Measurements from ENCODE around the gene SOX6. TPM values are rescaled to one million over a fixed set of nuclear protein-coding genes. Genes with fewer than 3 reads are reported as not detected.
A peak's percentile ranks its signal among the peaks of the same experiment; 100 is the strongest.
"Not testable (repeated sequence)": the region's sequence is repeated elsewhere in the genome, so short reads cannot be mapped to it uniquely, and the experiment has no call there.

The SOX6 gene
- polyA plus RNA-seq, 1 donor: 44.1 TPM

DNA sequence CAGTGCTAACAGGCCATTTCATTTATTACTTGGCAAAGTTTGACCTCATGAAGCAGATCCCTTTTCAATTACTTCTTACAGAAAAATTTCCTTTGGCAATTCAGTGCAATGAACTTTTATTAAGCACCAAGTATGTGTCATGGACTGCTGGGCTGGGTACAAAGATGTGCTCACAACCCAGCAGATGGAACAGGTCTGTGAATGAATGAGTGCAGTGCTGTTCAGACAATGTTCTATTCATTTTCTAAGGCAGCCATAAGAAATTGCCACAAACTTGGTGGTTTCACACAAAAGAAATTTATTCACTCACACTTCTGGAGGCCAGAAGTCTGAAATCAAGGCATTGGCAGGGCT, 428.5 kb downstream of the SOX6 start:
- Histone ChIP-seq H3K36me3 (ENCODE audit: control insufficient read depth, insufficient read depth, low read length) (no peaks in the 10 kb centered on the region), H3K4me1 (ENCODE audit: control insufficient read depth, insufficient read depth, low read length) (no peaks in the 10 kb centered on the region), H3K27ac (ENCODE audit: low read length) (no peak overlapping the region), H3K27me3 (ENCODE audit: control insufficient read depth, insufficient read depth, low read length) (no peaks in the 10 kb centered on the region), H3K9me3 (ENCODE audit: control insufficient read depth, low read depth, low read length) (no peaks in the 10 kb centered on the region), H3K4me3 (ENCODE audit: low read length) (no peak overlapping the region)
- DNase-seq: peak in 1 of 2 donors; percentile 11

DNA sequence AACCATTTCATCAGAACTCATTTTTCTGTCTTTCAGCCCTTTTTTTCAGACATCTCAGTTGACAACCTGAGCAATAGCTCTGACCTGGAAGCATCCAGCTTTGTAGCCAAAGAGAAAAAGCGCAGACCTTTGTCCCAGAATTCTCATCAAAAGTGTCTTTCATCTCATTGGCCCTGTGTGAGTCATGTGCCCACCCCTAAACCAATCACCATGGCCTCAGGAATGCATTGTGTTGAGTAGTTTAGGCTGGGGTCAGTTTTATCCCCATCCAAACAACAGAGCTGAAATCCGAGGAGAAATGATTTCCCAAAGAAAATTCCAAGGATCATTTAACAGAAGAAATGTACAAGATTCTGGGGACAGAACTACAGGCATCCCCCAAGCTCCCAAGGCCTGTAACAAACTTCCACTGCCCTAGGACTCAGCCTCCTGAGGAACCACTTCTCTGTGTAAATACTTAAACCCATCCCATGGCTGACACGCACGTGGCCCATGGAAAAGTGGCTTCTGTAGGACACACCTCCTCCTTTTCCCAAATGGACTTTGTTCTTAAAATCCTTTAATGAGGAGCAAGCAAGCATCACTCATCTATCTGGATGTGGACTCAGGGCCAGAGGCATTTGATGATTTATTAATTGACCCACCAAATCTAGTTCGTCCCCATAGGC, 429.0 kb downstream of the SOX6 start:
- WGBS (ENCODE audit: insufficient coverage, low lambda C conversion rate): no CpG with 5 or more reads among the region's 5 CpGs
- peak; percentile 20 to 55 for DNase-seq
- no peaks in the 10 kb centered on the region for H3K9me3 ChIP-seq (ENCODE audit: control insufficient read depth, low read depth, low read length)
- H3K27me3 ChIP-seq (ENCODE audit: control insufficient read depth, insufficient read depth, low read length): no peaks in the 10 kb centered on the region
- H3K36me3 ChIP-seq (ENCODE audit: control insufficient read depth, insufficient read depth, low read length): no peaks in the 10 kb centered on the region
- no peaks in the 10 kb centered on the region for H3K4me1 ChIP-seq (ENCODE audit: control insufficient read depth, insufficient read depth, low read length)
- no peak overlapping the region for H3K4me3 ChIP-seq (ENCODE audit: low read length)
- H3K27ac ChIP-seq (ENCODE audit: low read length): no peak overlapping the region

DNA sequence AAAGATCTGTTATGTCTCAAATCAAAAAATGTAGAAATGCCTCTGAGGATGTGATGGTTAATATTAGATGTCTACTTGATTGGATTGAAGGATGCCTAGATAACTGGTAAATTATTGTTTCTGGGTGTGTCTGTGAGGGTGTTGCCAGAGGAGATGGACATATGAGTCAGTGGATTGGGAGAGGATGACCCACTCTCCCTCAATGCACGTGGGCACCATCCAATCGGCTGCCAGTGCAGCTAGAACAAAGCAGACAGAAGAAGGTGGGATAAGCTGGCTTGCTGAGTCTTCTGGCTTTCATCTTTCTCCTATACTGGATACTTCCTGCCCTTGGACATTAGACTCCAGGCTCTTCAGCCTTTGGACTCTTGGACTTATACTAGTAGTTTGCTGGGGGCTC, 430.3 kb downstream of the SOX6 start:
- DNase-seq: no peak
- no peaks in the 10 kb centered on the region for H3K4me1 ChIP-seq (ENCODE audit: control insufficient read depth, insufficient read depth, low read length)
- H3K36me3 ChIP-seq (ENCODE audit: control insufficient read depth, insufficient read depth, low read length): no peaks in the 10 kb centered on the region
- no CpG with 5 or more reads among the region's 2 CpGs for WGBS (ENCODE audit: insufficient coverage, low lambda C conversion rate)
- H3K27ac ChIP-seq (ENCODE audit: low read length): no peak overlapping the region
- H3K9me3 ChIP-seq (ENCODE audit: control insufficient read depth, low read depth, low read length): no peaks in the 10 kb centered on the region
- H3K4me3 ChIP-seq (ENCODE audit: low read length): no peak overlapping the region
- no peaks in the 10 kb centered on the region for H3K27me3 ChIP-seq (ENCODE audit: control insufficient read depth, insufficient read depth, low read length)

DNA sequence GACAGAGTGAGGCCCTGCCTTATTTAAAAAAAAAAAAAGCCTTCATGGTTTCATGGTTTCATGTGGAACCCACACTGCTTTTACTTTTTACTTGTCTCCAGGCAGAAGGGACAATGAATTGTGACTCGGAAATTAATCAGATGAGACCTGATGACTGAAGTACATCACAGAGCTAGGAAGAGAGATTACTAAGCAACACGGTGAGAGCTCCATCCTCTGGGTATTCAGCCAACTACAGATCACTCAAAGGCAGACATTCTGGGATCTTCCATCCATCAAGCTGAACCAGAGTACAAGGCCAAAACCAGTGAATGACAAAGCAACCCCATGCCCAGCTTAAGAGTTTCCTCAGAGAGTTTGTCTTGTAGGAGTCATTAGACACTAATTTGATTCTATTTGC, 433.2 kb downstream of the SOX6 start:
- Histone ChIP-seq H3K9me3 (ENCODE audit: control insufficient read depth, low read depth, low read length) (no peaks in the 10 kb centered on the region), H3K4me1 (ENCODE audit: control insufficient read depth, insufficient read depth, low read length) (peaks cover 3% of the 10 kb centered on the region), H3K4me3 (ENCODE audit: low read length) (no peak overlapping the region), H3K27ac (ENCODE audit: low read length) (no peak overlapping the region), H3K27me3 (ENCODE audit: control insufficient read depth, insufficient read depth, low read length) (no peaks in the 10 kb centered on the region), H3K36me3 (ENCODE audit: control insufficient read depth, insufficient read depth, low read length) (no peaks in the 10 kb centered on the region)
- no CpG with 5 or more reads among the region's 2 CpGs for WGBS (ENCODE audit: insufficient coverage, low lambda C conversion rate)
- peak in 1 of 2 donors; percentile 11 for DNase-seq

DNA sequence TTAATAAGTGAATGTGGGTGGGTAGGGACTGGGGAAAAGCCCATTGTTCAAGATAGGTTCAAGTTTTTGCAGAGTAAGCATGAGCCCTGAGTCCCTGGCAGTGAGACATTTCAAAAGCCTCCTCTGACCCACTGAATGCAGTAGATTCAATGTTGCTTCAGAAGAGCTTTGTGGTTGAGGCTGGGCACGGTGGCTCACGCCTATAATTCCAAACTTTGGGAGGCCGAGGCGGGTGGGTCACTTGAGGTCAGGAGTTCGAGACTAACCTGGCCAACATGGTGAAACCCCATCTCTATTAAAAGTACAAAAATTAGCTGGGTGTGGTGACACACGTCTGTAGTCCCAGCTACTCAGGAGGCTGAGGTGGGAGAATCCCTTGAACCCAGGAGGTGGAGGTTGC, 433.6 kb downstream of the SOX6 start:
- H3K36me3 ChIP-seq (ENCODE audit: control insufficient read depth, insufficient read depth, low read length); H3K4me3 ChIP-seq (ENCODE audit: low read length); H3K4me1 ChIP-seq (ENCODE audit: control insufficient read depth, insufficient read depth, low read length); DNase-seq; H3K27ac ChIP-seq (ENCODE audit: low read length); H3K27me3 ChIP-seq (ENCODE audit: control insufficient read depth, insufficient read depth, low read length); H3K9me3 ChIP-seq (ENCODE audit: control insufficient read depth, low read depth, low read length): not testable (repeated sequence)
- WGBS (ENCODE audit: insufficient coverage, low lambda C conversion rate): no CpG with 5 or more reads among the region's 6 CpGs

DNA sequence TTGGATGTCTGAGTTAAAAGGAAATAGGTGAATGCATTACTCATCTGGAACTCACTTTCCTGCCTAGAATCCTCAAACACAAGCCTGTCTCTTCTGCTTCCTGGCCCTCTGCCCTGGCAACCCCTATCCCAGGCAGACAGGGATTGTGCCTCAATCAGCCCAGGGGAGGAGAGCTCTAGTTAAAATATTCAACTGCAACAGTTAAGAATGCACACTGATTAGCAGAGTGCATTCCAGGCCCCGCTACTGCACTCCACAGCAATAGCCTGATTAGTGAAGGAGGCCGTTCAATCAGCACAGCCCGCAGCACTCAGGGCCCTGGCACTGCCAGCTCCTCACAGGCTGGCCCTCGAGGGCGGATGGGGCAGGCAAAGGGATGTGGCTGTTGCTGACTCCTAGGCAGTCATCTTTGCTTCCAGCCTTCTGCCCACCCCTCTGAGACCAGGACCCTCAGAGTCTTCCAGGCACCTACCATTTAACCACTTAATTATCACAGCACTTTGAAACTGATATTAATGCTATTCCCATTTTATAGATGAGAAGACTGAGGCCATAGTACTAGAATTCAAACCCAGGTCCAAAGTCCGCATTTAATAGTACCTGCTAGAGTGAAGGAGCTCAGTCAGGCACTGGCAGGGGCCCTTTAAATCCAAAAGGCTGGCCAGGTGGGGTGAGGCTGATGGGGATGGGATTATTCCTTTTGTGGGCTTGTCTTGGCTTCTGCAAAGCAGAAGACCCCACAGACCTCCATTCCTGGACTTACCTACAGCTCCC, 435.3 kb downstream of the SOX6 start:
- peaks cover 3% of the 10 kb centered on the region for H3K4me1 ChIP-seq (ENCODE audit: control insufficient read depth, insufficient read depth, low read length)
- DNase-seq: no peak
- no peaks in the 10 kb centered on the region for H3K27me3 ChIP-seq (ENCODE audit: control insufficient read depth, insufficient read depth, low read length)
- no CpG with 5 or more reads among the region's 6 CpGs for WGBS (ENCODE audit: insufficient coverage, low lambda C conversion rate)
- H3K4me3 ChIP-seq (ENCODE audit: low read length): no peak overlapping the region
- no peak overlapping the region for H3K27ac ChIP-seq (ENCODE audit: low read length)
- no peaks in the 10 kb centered on the region for H3K9me3 ChIP-seq (ENCODE audit: control insufficient read depth, low read depth, low read length)
- no peaks in the 10 kb centered on the region for H3K36me3 ChIP-seq (ENCODE audit: control insufficient read depth, insufficient read depth, low read length)

DNA sequence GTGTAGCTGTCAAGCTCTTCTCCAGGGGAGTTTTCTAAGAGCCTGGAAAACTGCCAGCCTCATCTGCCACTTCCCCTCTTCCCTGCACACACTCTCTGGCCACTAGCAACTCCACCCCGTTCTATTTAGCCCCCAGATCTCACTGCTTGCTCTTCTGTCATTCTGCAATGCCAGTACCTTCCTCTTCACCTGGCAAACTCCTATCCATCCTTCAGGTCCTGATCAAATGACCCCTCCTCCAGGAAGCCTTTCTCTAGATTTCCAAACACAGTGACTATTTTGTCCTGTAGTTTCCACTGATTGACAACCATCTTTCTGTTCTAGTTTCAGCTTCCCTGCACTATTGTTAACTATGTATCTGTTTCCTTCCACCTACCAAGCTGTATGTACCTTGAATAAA, 437.7 kb downstream of the SOX6 start:
- no CpG with 5 or more reads among the region's 1 CpG for WGBS (ENCODE audit: insufficient coverage, low lambda C conversion rate)
- no peak for DNase-seq
- no peaks in the 10 kb centered on the region for H3K9me3 ChIP-seq (ENCODE audit: control insufficient read depth, low read depth, low read length)
- no peaks in the 10 kb centered on the region for H3K36me3 ChIP-seq (ENCODE audit: control insufficient read depth, insufficient read depth, low read length)
- H3K4me1 ChIP-seq (ENCODE audit: control insufficient read depth, insufficient read depth, low read length): peaks cover 3% of the 10 kb centered on the region
- H3K27ac ChIP-seq (ENCODE audit: low read length): no peak overlapping the region
- H3K4me3 ChIP-seq (ENCODE audit: low read length): no peak overlapping the region
- H3K27me3 ChIP-seq (ENCODE audit: control insufficient read depth, insufficient read depth, low read length): no peaks in the 10 kb centered on the region

DNA sequence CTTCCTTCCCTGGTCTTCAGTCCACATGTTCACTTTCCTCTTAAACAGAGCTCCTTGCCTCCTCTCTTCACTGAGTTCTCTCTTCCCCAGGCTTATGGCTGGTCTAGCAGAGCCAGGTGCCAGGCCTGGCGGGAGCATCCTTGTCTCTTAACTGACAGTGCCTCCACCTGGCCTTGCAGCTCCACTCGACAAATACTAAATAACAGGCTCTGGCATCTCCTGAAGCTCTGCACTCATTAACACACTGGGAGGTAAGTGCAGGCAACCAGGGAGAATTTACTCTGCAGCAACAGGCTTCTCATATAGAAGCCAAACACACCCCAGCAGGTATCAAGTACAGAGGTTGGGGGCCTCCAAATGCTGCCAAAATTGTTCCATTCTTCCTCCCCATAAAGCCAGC, 438.1 kb downstream of the SOX6 start:
- H3K4me3 ChIP-seq (ENCODE audit: low read length): no peak overlapping the region
- H3K27ac ChIP-seq (ENCODE audit: low read length): no peak overlapping the region
- no peak for DNase-seq
- H3K36me3 ChIP-seq (ENCODE audit: control insufficient read depth, insufficient read depth, low read length): no peaks in the 10 kb centered on the region
- peaks cover 3% of the 10 kb centered on the region for H3K4me1 ChIP-seq (ENCODE audit: control insufficient read depth, insufficient read depth, low read length)
- no peaks in the 10 kb centered on the region for H3K27me3 ChIP-seq (ENCODE audit: control insufficient read depth, insufficient read depth, low read length)
- WGBS (ENCODE audit: insufficient coverage, low lambda C conversion rate): no CpG with 5 or more reads among the region's 2 CpGs
- H3K9me3 ChIP-seq (ENCODE audit: control insufficient read depth, low read depth, low read length): no peaks in the 10 kb centered on the region
